Endothelial cell (in vitro differentiated cells): ENCODE results near the gene CFAP74. TPM values are rescaled to one million over a fixed set of nuclear protein-coding genes. Genes with fewer than 3 reads are reported as not detected.

ENCODE experiments used
- DNase-seq: peaks from one replicate; pipeline ENCODE4 v3.0.0; 2021; ENCODE audit warnings: low spot score
- H3K27ac Mint-ChIP-seq: one replicate; pipeline ENCODE4 v1.8.0; 2021; ENCODE audit warnings: mixed read lengths, inconsistent platforms; ENCODE audit not compliant: unreplicated experiment
- H3K27me3 Mint-ChIP-seq: one replicate; pipeline ENCODE4 v1.8.0; 2021; ENCODE audit warnings: mild to moderate bottlenecking, moderate library complexity, mixed read lengths, inconsistent platforms; ENCODE audit not compliant: unreplicated experiment
- H3K36me3 Mint-ChIP-seq: one replicate; pipeline ENCODE4 v1.8.0; 2021; ENCODE audit warnings: mild to moderate bottlenecking, low read depth, mixed read lengths, inconsistent platforms; ENCODE audit not compliant: unreplicated experiment
- H3K4me1 Mint-ChIP-seq: one replicate; pipeline ENCODE4 v1.8.0; 2021; ENCODE audit warnings: mild to moderate bottlenecking, mixed read lengths, inconsistent platforms; ENCODE audit not compliant: unreplicated experiment
- H3K4me3 Mint-ChIP-seq: one replicate; pipeline ENCODE4 v1.8.0; 2021; ENCODE audit warnings: mild to moderate bottlenecking, mixed read lengths, inconsistent platforms; ENCODE audit not compliant: unreplicated experiment
- H3K9me3 Mint-ChIP-seq: one replicate; pipeline ENCODE4 v1.8.0; 2021; ENCODE audit warnings: mixed read lengths, inconsistent platforms; ENCODE audit not compliant: unreplicated experiment
- total RNA-seq: library from RNA; stranded (reverse); fragmentation: NEBNext Ultra II Directional; extraction: Animal tissue kit (Norgen Biotek cat#: 25700); gene quantifications from one replicate; pipeline ENCODE4 v1.2.1, GENCODE V29; 2021; ENCODE audit not compliant: unreplicated experiment
- TF ChIP-seq, protein P1 (sequence below): fragments of 200-600 bp; sonication (generic); IDR thresholded peaks from one replicate; pipeline ENCODE4 v1.5.0; 2021; ENCODE audit warnings: antibody characterized with exemption; ENCODE audit not compliant: unreplicated experiment

Gene CFAP74
- total RNA-seq, 1 donor from 2014 or later = not detected

DNA sequence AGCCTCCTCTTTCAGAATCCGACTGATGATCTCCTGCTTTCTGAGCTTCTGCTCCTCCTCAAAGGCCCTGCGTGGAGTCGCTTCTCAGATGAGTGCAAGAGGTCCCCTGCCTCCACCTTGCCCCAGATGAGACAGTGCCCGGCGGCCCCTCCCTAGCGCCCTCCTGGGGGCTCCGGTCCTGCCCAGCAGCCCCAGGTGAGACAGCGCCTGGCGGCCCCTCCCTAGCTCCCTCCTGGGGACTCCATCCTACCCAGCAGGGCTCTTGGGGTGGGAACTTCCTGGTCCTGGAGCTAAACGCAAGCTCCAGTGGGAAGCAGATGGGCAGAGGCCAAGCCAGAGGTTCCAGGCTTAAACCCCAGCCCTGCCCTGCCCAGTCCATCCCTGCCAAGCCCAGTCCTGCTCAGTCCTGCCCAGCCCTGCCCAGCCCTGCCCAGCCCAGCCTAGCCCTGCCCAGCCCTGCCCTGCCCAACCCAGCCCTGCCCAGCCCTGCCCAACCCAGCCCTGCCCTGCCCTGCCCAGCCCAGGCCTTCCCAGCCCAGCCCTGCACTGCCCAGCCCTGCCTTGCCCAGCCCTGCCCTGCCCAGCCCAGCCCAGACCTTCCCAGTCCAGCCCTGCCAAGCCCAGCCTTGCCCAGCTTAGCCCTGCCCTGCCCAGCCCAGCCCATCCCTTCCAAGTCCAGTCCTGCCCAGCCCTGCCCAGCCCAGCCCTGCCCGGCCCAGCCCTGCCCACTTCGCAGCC lies 34.6 kb downstream of the CFAP74 start:
- H3K4me1 Mint-ChIP-seq = peaks cover 3% of the 10 kb centered on the region
- TF ChIP-seq, protein P1, sequence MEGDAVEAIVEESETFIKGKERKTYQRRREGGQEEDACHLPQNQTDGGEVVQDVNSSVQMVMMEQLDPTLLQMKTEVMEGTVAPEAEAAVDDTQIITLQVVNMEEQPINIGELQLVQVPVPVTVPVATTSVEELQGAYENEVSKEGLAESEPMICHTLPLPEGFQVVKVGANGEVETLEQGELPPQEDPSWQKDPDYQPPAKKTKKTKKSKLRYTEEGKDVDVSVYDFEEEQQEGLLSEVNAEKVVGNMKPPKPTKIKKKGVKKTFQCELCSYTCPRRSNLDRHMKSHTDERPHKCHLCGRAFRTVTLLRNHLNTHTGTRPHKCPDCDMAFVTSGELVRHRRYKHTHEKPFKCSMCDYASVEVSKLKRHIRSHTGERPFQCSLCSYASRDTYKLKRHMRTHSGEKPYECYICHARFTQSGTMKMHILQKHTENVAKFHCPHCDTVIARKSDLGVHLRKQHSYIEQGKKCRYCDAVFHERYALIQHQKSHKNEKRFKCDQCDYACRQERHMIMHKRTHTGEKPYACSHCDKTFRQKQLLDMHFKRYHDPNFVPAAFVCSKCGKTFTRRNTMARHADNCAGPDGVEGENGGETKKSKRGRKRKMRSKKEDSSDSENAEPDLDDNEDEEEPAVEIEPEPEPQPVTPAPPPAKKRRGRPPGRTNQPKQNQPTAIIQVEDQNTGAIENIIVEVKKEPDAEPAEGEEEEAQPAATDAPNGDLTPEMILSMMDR = no peak
- peaks cover 14% of the 10 kb centered on the region for H3K27me3 Mint-ChIP-seq
- H3K27ac Mint-ChIP-seq = no peak overlapping the region
- no peaks in the 10 kb centered on the region for H3K9me3 Mint-ChIP-seq
- peaks cover 5% of the 10 kb centered on the region for H3K36me3 Mint-ChIP-seq
- H3K4me3 Mint-ChIP-seq = no peak overlapping the region
- no peak for DNase-seq

DNA sequence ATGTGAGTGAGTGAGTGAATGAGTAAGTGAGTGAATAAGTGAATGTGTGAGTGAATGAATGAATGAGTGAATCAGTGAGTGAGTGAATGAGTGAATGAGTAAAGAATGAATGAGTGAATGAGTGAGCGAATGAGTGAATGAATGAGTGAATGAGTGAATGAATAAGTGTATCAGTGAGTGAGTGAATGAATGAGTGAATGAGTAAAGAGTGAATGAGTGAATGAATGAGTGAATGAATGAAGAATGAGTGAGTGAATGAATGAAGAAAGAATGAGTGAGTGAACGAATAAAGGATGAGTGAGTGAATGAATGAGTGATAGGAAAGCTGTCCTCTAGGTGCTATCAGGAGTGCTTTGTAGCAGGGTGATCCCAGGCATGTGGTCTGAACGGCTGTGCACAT lies 35.7 kb downstream of the CFAP74 start:
- peaks cover 14% of the 10 kb centered on the region for H3K27me3 Mint-ChIP-seq
- peaks cover 5% of the 10 kb centered on the region for H3K36me3 Mint-ChIP-seq
- no peak overlapping the region for H3K4me3 Mint-ChIP-seq
- H3K9me3 Mint-ChIP-seq = no peaks in the 10 kb centered on the region
- H3K27ac Mint-ChIP-seq = peak overlapping the region; percentile 75
- H3K4me1 Mint-ChIP-seq = peaks cover 3% of the 10 kb centered on the region
- TF ChIP-seq, protein P1 = no peak
- no peak for DNase-seq

DNA sequence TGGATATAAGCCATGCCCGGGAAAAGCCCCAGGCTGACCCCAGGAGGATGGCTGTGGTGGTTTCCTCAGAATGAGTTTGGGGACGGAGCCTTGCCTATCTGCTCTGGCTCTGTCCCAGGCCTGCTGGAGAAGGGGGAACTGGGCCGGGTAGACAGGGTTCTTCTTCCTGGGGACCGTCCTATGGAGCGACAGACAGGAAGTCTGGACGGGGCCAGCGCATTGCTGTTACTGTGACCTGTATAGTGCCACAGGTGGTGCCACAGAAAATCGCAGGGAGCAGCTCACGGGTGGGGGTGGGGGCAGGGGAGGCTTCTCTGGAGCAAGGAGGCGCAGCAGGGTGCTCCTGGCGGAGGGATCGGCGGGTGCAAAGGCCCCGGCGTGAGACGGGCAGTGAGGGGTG lies 36.4 kb downstream of the CFAP74 start:
- peaks cover 14% of the 10 kb centered on the region for H3K27me3 Mint-ChIP-seq

DNA sequence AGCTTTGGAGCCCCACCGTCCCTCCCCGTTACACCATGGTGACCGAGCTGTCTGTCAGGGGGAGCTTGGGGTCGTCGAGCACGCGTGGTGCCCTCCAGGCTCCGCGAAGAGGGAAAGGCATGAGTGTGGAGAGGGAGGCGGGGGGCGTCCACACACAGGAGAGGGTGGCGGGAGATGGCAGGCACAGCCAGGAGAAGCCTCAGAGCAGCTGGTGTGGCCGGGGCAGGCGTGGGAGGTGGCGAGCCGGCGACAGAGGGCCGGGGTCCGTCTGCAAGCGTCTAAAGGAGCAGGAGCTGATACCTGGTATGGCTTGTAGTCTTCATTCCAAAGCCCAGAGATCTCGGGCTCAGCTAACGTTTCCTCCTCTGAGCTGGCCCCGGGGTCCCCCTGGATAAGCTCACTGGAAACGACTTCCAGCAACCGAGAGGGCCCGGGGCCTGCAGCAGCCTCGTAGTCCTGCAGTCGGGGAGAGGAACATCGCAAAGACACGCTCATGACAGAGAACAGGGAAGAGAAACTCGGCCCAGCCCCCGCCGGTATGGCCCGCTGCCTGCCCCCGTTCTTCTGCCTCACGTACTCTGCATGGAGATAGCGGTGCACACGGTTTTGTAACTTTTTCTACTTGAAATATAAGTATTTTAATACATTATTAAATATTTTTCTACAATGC lies 37.4 kb downstream of the CFAP74 start:
- no peak overlapping the region for H3K4me3 Mint-ChIP-seq
- peaks cover 5% of the 10 kb centered on the region for H3K36me3 Mint-ChIP-seq
- H3K27ac Mint-ChIP-seq = no peak overlapping the region
- H3K27me3 Mint-ChIP-seq = peaks cover 10% of the 10 kb centered on the region
- H3K4me1 Mint-ChIP-seq = peaks cover 3% of the 10 kb centered on the region
- DNase-seq = no peak
- no peaks in the 10 kb centered on the region for H3K9me3 Mint-ChIP-seq
- TF ChIP-seq, protein P1 = no peak

More for the DNA sequence above, 36.4 kb downstream of the CFAP74 start:
- H3K4me1 Mint-ChIP-seq = peaks cover 3% of the 10 kb centered on the region
- TF ChIP-seq, protein P1 = no peak
- no peaks in the 10 kb centered on the region for H3K9me3 Mint-ChIP-seq
- DNase-seq = no peak
- H3K36me3 Mint-ChIP-seq = peaks cover 5% of the 10 kb centered on the region
- no peak overlapping the region for H3K4me3 Mint-ChIP-seq
- H3K27ac Mint-ChIP-seq = no peak overlapping the region

DNA sequence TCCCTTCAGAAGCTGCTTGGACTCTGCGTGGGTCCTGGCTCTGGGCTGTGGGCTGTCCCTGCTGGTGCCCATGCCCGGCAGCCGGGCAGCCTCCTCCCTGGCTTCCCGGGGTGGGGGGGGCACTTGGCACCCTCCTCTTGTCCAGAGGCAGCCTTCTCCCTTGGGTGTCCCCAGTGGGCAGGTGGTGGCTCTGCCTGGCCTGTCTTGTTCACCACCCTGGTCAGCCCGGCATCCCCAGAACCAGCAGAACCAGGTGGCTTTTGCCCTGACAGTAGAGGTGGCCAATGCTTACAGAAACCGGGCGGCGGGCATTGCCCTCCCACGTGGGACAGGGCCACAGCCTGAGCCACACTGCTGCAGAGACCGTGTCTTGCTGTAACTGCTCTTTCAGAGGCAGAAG lies 38.0 kb downstream of the CFAP74 start:
- peaks cover 3% of the 10 kb centered on the region for H3K4me1 Mint-ChIP-seq
- H3K9me3 Mint-ChIP-seq = no peaks in the 10 kb centered on the region
- no peak for DNase-seq
- peaks cover 5% of the 10 kb centered on the region for H3K36me3 Mint-ChIP-seq
- H3K4me3 Mint-ChIP-seq = no peak overlapping the region
- TF ChIP-seq, protein P1 = no peak
- H3K27ac Mint-ChIP-seq = no peak overlapping the region
- H3K27me3 Mint-ChIP-seq = peaks cover 6% of the 10 kb centered on the region
